Bone marrow (tissue), 2 donors: ENCODE results near the gene C5.
"Not testable (repeated sequence)": the region's sequence is repeated elsewhere in the genome, so short reads cannot be mapped to it uniquely, and the experiment has no call there.

ENCODE experiments used
- DNase-seq, 2 donors: peaks; one replicate each; lab custom pipeline; 2025; lab: John Stamatoyannopoulos, UW

The C5 gene

DNA sequence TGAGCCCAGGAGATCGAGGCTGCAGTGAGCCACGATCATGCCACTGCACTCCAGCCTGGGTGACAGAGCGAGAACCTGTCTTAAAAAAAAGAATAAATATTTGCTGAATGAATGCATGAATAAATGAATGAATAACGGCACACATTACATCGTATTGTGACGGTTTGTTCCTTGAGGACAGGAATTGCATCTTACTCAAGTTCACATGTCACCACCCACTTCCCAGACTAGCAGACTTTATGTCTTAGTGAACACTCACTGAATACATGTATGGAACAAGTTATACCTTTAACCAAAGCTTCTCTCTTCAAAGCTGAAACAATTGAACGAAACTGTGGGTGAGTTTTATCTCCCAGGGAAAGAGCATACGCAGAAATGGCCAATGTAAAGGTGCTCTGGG lies 70.3 kb downstream of the C5 start:
- DNase-seq = no peak

GRCh38 chr9:120978987-120979386 lies 71.1 kb downstream of the C5 start:
- no peak for DNase-seq

GRCh38 chr9:120977321-120977720 lies 72.8 kb downstream of the C5 start:
- no peak for DNase-seq

DNA sequence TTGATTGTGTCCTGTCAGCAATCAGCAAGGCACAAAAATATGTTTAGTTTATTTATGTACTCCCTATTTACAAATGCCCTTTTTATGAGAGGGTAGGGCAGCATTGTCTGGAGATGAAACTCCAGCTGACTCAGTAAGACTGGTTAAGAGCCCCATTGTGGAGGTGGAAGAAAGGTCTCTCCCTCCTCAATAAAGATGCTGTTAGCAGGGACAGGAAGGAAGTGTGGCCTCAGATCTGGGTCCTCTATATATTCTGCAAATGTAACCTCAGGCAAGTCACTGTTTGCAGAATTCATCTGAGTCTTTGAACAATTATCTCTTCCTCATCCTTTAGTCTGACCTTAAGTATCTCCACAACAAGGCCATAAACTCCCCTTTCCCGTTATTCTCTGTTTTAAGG lies 75.2 kb downstream of the C5 start:
- DNase-seq = peak in 1 of 2 donors; percentile 40

GRCh38 chr9:120974181-120974580 lies 75.9 kb downstream of the C5 start:
- DNase-seq = no peak

- no peak for DNase-seq
Measured at GRCh38 chr9:120971938-120972337, 78.1 kb downstream of the C5 start.

GRCh38 chr9:120971471-120971870 lies 78.6 kb downstream of the C5 start:
- DNase-seq = not testable (repeated sequence)

GRCh38 chr9:120970244-120970643 lies 79.8 kb downstream of the C5 start:
- DNase-seq = no peak

GRCh38 chr9:120966013-120966369 lies 84.1 kb downstream of the C5 start:
- no peak for DNase-seq

GRCh38 chr9:120965344-120966012 lies 84.6 kb downstream of the C5 start:
- no peak for DNase-seq

- no peak for DNase-seq
Measured at GRCh38 chr9:120961936-120962335, 88.1 kb downstream of the C5 start.

GRCh38 chr9:120960001-120960400 lies 90.1 kb downstream of the C5 start:
- DNase-seq = no peak

DNA sequence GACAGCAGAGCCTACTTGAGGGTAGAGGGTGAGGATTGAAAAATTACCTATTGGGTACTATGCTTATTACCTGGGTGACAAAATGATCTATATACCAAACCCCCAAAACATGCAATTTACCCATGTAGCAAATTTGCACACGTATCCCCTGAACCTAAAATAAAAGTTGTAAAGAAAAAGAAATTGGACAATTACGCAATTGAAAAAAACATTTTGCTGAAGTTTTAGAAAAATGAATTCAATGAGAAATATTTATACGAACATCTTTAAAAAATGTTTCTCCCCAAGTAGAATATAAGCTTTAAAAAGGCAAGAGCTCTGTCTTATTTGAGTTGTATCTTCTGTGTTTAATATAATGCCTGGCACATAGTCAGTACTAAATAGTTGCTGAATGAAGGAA lies 93.2 kb downstream of the C5 start:
- DNase-seq = no peak

DNA sequence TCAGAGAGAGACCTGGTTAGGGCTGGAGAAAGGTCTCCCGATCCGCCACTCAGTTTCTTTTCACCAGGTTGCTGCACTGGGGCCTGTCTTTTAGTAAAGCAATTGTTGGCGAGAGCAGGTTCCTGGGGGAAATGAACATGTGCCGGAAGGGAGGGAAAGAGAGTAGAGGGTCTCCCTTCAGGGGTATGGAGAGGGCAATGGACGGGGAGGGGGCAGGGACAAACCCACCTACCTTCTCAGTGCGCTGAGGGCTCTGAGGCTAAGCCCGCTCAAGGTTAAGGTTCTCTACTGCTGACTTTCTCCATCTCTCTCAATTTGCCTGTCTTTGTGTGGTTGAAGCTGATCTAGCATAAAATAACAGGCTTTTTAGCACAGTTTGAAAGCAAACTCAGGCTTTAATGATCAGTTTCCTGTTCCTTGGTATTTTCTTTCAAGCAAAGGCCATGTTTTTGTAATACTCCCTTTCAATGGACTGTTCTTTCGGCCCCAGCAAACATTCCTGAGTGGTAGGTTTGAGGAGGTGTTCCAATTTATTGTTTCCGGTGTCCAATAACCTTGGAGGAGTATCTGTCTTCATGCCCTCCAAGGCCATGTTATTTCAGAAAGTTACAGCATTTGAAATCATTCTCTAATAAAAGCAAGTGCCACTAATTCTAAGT lies 98.0 kb downstream of the C5 start:
- no peak for DNase-seq

DNA sequence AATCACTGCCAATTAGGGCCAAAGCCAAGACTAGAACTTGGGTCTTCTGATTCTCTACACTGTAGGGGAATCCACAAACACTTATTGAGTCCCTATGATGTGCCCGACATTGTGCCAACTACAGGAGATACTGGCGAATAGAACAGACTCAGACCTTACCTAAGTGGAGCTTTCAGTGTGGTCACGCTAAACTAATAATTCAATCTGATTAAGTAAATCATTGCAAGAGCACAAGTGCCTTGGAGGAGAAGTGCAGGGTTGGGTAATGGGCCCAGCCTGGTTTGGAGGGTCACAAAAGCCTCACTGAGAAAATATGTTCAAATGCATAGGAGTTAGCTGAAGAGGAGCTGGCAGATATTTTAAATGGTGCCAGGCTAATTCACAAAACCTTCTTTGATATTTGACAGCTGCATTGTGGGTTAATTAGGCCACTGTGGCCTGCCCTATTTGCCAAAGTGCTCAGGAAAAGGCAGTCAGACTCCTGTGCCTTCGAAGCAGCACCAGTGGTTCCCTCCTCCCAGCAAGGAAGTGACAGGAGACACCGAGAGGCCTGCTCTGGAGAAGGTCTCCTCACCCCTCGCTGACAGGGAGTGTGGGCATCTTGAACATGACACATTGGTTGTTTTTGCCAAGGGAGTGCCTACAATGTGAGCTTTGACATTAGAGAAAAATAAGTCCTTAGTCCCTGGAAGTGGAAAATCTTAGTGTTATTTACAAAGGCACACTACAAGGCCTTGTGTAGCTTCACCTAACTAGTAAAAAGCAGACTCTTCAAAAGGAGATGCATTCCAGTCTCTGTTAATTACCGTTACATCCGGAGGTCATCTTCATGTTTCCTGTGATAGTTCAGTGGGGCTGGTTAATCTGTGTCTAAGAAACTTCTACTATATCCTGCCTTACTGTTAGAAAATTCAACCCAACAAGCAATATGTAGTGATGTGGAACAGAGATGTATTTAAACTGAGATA lies 99.4 kb downstream of the C5 start:
- no peak for DNase-seq

- DNase-seq = no peak
Measured at GRCh38 chr9:120949290-120949689, 100.8 kb downstream of the C5 start.

- no peak for DNase-seq
Measured at GRCh38 chr9:120948824-120949223, 101.3 kb downstream of the C5 start.

DNA sequence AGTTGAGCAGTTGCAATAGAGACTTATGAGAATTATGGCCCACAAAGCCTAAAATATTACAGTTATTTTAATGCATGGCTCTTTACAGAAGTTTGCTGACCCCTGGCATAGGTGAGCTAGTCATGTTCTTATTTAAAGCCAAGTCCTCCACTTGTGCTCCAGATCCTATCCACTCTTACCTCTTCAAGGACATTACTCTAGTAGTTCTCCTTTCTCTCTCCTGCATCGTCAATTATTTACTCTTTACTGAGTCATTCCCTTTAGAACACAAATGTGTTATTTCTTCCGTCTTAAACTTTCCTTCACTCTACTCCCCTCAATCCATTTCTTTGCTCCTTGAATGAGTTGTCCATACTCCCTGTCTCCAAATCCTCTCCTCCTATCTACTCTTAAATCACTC lies 102.9 kb downstream of the C5 start:
- no peak for DNase-seq

GRCh38 chr9:120946259-120946658 lies 103.8 kb downstream of the C5 start:
- no peak for DNase-seq

GRCh38 chr9:120944948-120945347 lies 105.1 kb downstream of the C5 start:
- no peak for DNase-seq

GRCh38 chr9:120944434-120944843 lies 105.6 kb downstream of the C5 start:
- no peak for DNase-seq

DNA sequence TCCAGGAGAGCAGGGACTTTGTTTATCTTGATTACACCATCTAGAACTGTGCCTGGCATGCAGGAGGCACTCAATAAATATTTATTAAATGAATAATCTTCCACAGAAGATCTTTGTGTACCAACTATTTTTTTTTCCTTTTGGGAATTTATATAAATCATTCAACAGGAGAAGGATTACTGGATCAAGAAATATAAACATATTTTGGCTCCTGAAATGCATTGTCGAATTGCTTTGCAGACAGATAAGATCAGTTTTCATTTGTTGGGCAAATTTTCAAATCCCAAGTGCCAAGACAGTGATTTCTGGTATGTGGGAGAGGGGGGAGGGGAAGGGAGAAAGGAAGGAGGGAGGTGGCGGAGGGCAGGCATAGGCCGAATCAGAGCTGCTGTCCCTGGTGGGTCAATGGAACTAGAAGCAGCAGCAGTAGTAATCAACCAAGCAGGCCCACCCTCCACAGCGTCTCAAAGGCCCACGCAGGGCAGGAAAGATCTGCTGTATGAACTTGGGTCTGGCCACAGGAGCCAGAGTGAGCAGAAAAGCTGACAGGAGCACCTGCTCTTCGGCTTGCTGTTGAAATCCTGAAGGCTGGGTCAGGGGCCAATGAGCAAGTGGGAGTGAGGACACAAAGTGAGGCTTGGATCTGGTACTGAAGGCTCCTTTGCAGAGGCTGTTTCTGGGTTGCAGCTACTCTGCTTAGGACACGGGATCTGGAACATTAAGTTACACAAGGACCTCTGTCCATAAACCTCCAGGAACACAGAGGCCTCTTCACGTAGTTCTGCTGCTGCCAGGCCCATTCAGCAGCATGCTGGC lies 107.7 kb downstream of the C5 start:
- no peak for DNase-seq
